SK-N-SH treated with all-trans-retinoic acid at 6 μM for 48 hours (cell line): ENCODE measurements around the gene ZNF358.

Source experiments
- ATAC-seq: fragments of 200-7000 bp; cut with Tn5 transposase; 3 replicates; pipeline ENCODE4 v1.9.1; 2020; ENCODE audit warnings: mild to moderate bottlenecking, moderate library complexity
- ARNTL ChIP-seq: fragments of 450-650 bp; formaldehyde crosslinking; IDR thresholded peaks from 2 replicates; pipeline ENCODE4 v1.5.0; 2020; ENCODE audit warnings: low read depth, mild to moderate bottlenecking, moderate library complexity, borderline replicate concordance
- BACH2 ChIP-seq: fragments of 250-450 bp; sonication (Bioruptor Pico); IDR thresholded peaks from 2 replicates; pipeline ENCODE4 v1.9.0; 2021; ENCODE audit warnings: mild to moderate bottlenecking, borderline replicate concordance
- CSDC2 ChIP-seq: fragments of 250-450 bp; sonication (Bioruptor Pico); IDR thresholded peaks from 2 replicates; pipeline ENCODE4 v1.5.0; 2020; ENCODE audit warnings: mild to moderate bottlenecking, moderate library complexity
- ESRRG ChIP-seq: fragments of 250-450 bp; sonication (Bioruptor Pico); IDR thresholded peaks from 2 replicates; pipeline ENCODE4 v1.6.1; 2021; ENCODE audit warnings: mild to moderate bottlenecking
- ISL1 ChIP-seq: fragments of 250-450 bp; sonication (Bioruptor Pico); IDR thresholded peaks from 2 replicates; pipeline ENCODE4 v2.1.2; 2022; ENCODE audit warnings: mild to moderate bottlenecking, moderate library complexity
- OSR1 ChIP-seq: fragments of 250-450 bp; sonication (Bioruptor Pico); IDR thresholded peaks from 2 replicates; pipeline ENCODE4 v1.8.0; 2022; ENCODE audit warnings: moderate library complexity, mild to moderate bottlenecking, inconsistent platforms
- PPARA ChIP-seq: fragments of 250-450 bp; sonication (Bioruptor Pico); IDR thresholded peaks from 2 replicates; pipeline ENCODE4 v1.5.0; 2020; ENCODE audit warnings: mild to moderate bottlenecking, borderline replicate concordance
- RARB ChIP-seq: fragments of 250-450 bp; sonication (Bioruptor Pico); IDR thresholded peaks from 2 replicates; pipeline ENCODE4 v1.8.0; 2021; ENCODE audit warnings: mild to moderate bottlenecking, moderate library complexity
- SNAI2 ChIP-seq: fragments of 250-450 bp; sonication (Bioruptor Pico); IDR thresholded peaks from 2 replicates; pipeline ENCODE4 v1.5.0; 2020; ENCODE audit warnings: mild to moderate bottlenecking, moderate library complexity
- TOX ChIP-seq: fragments of 250-450 bp; sonication (Bioruptor Pico); IDR thresholded peaks from 2 replicates; pipeline ENCODE4 v1.8.0; 2021; ENCODE audit warnings: mild to moderate bottlenecking, moderate library complexity, borderline replicate concordance
- ZC3H10 ChIP-seq: fragments of 250-450 bp; sonication (Bioruptor Pico); IDR thresholded peaks from 2 replicates; pipeline ENCODE4 v1.5.1; 2021; ENCODE audit warnings: mild to moderate bottlenecking, moderate library complexity
- ZFP3 ChIP-seq: fragments of 250-450 bp; sonication (Bioruptor Pico); IDR thresholded peaks from 2 replicates; pipeline ENCODE4 v1.5.0; 2020; ENCODE audit warnings: mild to moderate bottlenecking, moderate library complexity
- ZNF565 ChIP-seq: fragments of 450-650 bp; formaldehyde crosslinking; conservative IDR thresholded peaks from 2 replicates; pipeline ENCODE4 v1.5.0; 2020; ENCODE audit warnings: low read depth, mild to moderate bottlenecking, moderate library complexity
- ZNF8 ChIP-seq: fragments of 450-650 bp; formaldehyde crosslinking; IDR thresholded peaks from 2 replicates; pipeline ENCODE4 v1.5.0; 2020; ENCODE audit warnings: mild to moderate bottlenecking, moderate library complexity
- TF ChIP-seq, protein P1 (sequence below): fragments of 250-450 bp; sonication (Bioruptor Pico); IDR thresholded peaks from 2 replicates; pipeline ENCODE4 v1.8.0; 2020; ENCODE audit warnings: mild to moderate bottlenecking, moderate library complexity, borderline replicate concordance
- TF ChIP-seq, protein P2 (sequence below): fragments of 250-450 bp; sonication (Bioruptor Pico); IDR thresholded peaks from 2 replicates; pipeline ENCODE4 v1.5.0; 2020; ENCODE audit warnings: mild to moderate bottlenecking, moderate library complexity
- TF ChIP-seq, protein P3 (sequence below): fragments of 250-450 bp; sonication (Bioruptor Pico); IDR thresholded peaks from 2 replicates; pipeline ENCODE4 v1.5.1; 2020; ENCODE audit warnings: low read depth, mild to moderate bottlenecking, moderate library complexity
- TF ChIP-seq, protein P4 (sequence below): fragments of 250-450 bp; sonication (Bioruptor Pico); IDR thresholded peaks from 2 replicates; pipeline ENCODE4 v1.5.1; 2021; ENCODE audit warnings: mild to moderate bottlenecking, moderate library complexity

ZNF358 gene

DNA sequence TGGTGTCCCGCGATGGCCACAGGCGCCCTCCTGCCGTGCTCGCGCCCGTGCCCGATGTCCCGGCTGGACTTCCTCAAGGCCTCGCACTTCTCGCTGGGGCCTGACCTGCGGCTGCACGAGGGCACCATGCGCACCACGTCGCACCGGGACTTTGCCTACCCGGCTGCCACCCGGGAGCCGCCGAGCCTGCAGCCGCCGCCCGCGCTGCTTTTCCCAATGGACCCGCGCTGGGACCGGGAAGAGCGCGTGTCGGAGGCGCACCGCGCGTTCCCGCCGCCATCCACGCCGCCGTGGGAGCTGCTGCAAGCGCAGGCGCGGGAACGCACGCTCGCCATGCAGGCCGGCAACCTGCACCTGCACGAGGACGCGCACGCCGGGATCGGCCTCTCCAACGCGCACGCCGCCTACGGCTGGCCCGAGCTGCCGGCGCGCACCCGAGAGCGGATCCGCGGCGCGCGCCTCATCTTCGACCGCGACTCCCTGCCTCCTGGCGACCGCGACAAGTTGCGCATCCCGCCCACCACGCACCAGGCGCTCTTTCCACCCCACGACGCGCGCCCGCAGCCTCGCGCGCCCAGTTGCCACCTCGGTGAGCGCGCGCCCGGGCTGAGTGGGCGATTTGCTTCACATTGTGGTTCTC, 15.0 kb upstream of the ZNF358 start (continued):
- TF ChIP-seq, protein P1, sequence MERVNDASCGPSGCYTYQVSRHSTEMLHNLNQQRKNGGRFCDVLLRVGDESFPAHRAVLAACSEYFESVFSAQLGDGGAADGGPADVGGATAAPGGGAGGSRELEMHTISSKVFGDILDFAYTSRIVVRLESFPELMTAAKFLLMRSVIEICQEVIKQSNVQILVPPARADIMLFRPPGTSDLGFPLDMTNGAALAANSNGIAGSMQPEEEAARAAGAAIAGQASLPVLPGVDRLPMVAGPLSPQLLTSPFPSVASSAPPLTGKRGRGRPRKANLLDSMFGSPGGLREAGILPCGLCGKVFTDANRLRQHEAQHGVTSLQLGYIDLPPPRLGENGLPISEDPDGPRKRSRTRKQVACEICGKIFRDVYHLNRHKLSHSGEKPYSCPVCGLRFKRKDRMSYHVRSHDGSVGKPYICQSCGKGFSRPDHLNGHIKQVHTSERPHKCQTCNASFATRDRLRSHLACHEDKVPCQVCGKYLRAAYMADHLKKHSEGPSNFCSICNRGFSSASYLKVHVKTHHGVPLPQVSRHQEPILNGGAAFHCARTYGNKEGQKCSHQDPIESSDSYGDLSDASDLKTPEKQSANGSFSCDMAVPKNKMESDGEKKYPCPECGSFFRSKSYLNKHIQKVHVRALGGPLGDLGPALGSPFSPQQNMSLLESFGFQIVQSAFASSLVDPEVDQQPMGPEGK = no peak
- TF ChIP-seq PPARA (CRISPR knock-in tag) (peak; percentile 69; the same call in 1 of the 2 replicates), ARNTL (CRISPR knock-in tag) (no peak), OSR1 (CRISPR knock-in tag) (no peak), ZC3H10 (no peak), SNAI2 (CRISPR knock-in tag) (0 out of 2 replicates have a peak, but pooled peaks have one; percentile 29), BACH2 (CRISPR knock-in tag) (no peak), ESRRG (CRISPR knock-in tag) (no peak)
- TF ChIP-seq, protein P2, sequence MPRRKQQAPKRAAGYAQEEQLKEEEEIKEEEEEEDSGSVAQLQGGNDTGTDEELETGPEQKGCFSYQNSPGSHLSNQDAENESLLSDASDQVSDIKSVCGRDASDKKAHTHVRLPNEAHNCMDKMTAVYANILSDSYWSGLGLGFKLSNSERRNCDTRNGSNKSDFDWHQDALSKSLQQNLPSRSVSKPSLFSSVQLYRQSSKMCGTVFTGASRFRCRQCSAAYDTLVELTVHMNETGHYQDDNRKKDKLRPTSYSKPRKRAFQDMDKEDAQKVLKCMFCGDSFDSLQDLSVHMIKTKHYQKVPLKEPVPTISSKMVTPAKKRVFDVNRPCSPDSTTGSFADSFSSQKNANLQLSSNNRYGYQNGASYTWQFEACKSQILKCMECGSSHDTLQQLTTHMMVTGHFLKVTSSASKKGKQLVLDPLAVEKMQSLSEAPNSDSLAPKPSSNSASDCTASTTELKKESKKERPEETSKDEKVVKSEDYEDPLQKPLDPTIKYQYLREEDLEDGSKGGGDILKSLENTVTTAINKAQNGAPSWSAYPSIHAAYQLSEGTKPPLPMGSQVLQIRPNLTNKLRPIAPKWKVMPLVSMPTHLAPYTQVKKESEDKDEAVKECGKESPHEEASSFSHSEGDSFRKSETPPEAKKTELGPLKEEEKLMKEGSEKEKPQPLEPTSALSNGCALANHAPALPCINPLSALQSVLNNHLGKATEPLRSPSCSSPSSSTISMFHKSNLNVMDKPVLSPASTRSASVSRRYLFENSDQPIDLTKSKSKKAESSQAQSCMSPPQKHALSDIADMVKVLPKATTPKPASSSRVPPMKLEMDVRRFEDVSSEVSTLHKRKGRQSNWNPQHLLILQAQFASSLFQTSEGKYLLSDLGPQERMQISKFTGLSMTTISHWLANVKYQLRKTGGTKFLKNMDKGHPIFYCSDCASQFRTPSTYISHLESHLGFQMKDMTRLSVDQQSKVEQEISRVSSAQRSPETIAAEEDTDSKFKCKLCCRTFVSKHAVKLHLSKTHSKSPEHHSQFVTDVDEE (CRISPR knock-in tag) = peak; percentile 89
- TF ChIP-seq, protein P3, sequence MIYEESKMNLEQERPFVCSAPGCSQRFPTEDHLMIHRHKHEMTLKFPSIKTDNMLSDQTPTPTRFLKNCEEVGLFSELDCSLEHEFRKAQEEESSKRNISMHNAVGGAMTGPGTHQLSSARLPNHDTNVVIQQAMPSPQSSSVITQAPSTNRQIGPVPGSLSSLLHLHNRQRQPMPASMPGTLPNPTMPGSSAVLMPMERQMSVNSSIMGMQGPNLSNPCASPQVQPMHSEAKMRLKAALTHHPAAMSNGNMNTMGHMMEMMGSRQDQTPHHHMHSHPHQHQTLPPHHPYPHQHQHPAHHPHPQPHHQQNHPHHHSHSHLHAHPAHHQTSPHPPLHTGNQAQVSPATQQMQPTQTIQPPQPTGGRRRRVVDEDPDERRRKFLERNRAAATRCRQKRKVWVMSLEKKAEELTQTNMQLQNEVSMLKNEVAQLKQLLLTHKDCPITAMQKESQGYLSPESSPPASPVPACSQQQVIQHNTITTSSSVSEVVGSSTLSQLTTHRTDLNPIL (CRISPR knock-in tag) = no peak

DNA sequence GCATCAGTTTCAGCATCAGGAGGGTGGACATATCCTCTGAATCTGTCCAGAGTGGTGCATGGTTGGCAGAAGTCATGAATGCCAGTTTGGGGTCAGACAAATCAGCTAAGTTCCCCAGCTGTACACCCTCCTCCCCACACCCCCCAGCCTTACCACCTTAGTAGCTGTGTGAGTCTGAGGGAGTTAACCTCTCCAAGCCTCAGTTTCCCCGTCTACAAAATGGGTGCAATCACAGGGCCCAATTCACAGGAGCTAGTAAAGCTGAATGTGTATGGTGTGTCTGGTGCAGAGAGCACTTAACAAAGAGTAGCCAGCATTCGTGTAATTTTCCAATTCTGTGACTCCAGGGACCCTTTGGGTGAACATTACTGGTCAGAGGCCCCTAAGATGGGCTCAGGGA, 13.4 kb upstream of the ZNF358 start:
- no peak for ATAC-seq

More for the DNA sequence above, 13.4 kb upstream of the ZNF358 start:
- TF ChIP-seq CSDC2 (no peak), ESRRG (CRISPR knock-in tag) (no peak), OSR1 (CRISPR knock-in tag) (no peak), SNAI2 (CRISPR knock-in tag) (no peak), PPARA (CRISPR knock-in tag) (no peak), ZNF8 (CRISPR knock-in tag) (no peak), RARB (no peak), ISL1 (CRISPR knock-in tag) (no peak), TOX (CRISPR knock-in tag) (no peak), ARNTL (CRISPR knock-in tag) (no peak), ZNF565 (CRISPR knock-in tag) (no peak), ZFP3 (CRISPR knock-in tag) (no peak)
- TF ChIP-seq, protein P4, sequence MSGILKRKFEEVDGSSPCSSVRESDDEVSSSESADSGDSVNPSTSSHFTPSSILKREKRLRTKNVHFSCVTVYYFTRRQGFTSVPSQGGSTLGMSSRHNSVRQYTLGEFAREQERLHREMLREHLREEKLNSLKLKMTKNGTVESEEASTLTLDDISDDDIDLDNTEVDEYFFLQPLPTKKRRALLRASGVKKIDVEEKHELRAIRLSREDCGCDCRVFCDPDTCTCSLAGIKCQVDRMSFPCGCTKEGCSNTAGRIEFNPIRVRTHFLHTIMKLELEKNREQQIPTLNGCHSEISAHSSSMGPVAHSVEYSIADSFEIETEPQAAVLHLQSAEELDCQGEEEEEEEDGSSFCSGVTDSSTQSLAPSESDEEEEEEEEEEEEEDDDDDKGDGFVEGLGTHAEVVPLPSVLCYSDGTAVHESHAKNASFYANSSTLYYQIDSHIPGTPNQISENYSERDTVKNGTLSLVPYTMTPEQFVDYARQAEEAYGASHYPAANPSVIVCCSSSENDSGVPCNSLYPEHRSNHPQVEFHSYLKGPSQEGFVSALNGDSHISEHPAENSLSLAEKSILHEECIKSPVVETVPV (CRISPR knock-in tag) = no peak
- TF ChIP-seq, protein P3 (CRISPR knock-in tag) = no peak
- TF ChIP-seq, protein P2 (CRISPR knock-in tag) = no peak
- TF ChIP-seq, all 23 proteins: peak for 0
